ENCODE measurements around the gene CENPB.

GRCh38 chr20:3775457-3776108 is 11.0 kb downstream of the CENPB start:
- TF ChIP-seq POLR2A (IDR thresholded peaks at IDR 0.05) (no peak), CTCF (IDR thresholded peaks at IDR 0.05) (no peak)

All from thyroid gland (tissue), 4 donors.